SHP77 (cell line): ENCODE data around the gene SOS1.
A peak's percentile ranks its signal among the peaks of the same experiment; 100 is the strongest.
"Not testable (repeated sequence)": the region's sequence is repeated elsewhere in the genome, so short reads cannot be mapped to it uniquely, and the experiment has no call there.

Source experiments
- DNase-seq, 2 experiments: peaks; one replicate each; lab custom pipeline; 2025; lab: John Stamatoyannopoulos, UW

The SOS1 gene

GRCh38 chr2:39120771-39121522 is at the start of gene SOS1:
Gene SOS1, minus strand, starts transcription at chr2:39121051. Its CDS starts 629 bp downstream, at chr2:39120422.
- peak; percentile 85 to 92 for DNase-seq

GRCh38 chr2:39164089-39164488 is 43.2 kb upstream of the SOS1 start:
- no peak for DNase-seq

GRCh38 chr2:39160982-39161381 is 40.1 kb upstream of the SOS1 start:
- no peak for DNase-seq

GRCh38 chr2:39159283-39159682 is 38.4 kb upstream of the SOS1 start:
- DNase-seq = no peak

- DNase-seq = no peak
Observed at GRCh38 chr2:39158351-39158750, 37.5 kb upstream of the SOS1 start.

GRCh38 chr2:39156846-39157245 is 36.0 kb upstream of the SOS1 start:
- DNase-seq = no peak

GRCh38 chr2:39156107-39156506 is 35.3 kb upstream of the SOS1 start:
- DNase-seq = no peak

- not testable (repeated sequence) for DNase-seq
Observed at GRCh38 chr2:39155573-39155972, 34.7 kb upstream of the SOS1 start.

- DNase-seq = no peak
Observed at GRCh38 chr2:39154944-39155343, 34.1 kb upstream of the SOS1 start.

- no peak for DNase-seq
Observed at GRCh38 chr2:39153312-39153711, 32.5 kb upstream of the SOS1 start.

- DNase-seq = no peak
Observed at GRCh38 chr2:39152504-39152903, 31.7 kb upstream of the SOS1 start.

- DNase-seq = no peak
Observed at GRCh38 chr2:39150890-39151497, 30.1 kb upstream of the SOS1 start.

- DNase-seq = no peak
Observed at GRCh38 chr2:39150102-39150562, 29.3 kb upstream of the SOS1 start.

GRCh38 chr2:39146630-39147029 is 25.8 kb upstream of the SOS1 start:
- no peak for DNase-seq

- no peak for DNase-seq
Observed at GRCh38 chr2:39145906-39146421, 25.1 kb upstream of the SOS1 start.

GRCh38 chr2:39144416-39144815 is 23.6 kb upstream of the SOS1 start:
- no peak for DNase-seq

- DNase-seq = no peak
Observed at GRCh38 chr2:39142904-39143605, 22.2 kb upstream of the SOS1 start.

- no peak for DNase-seq
Observed at GRCh38 chr2:39141334-39142271, 20.8 kb upstream of the SOS1 start.

- DNase-seq = not testable (repeated sequence)
Observed at GRCh38 chr2:39140948-39141333, 20.1 kb upstream of the SOS1 start.

GRCh38 chr2:39140322-39140847 is 19.5 kb upstream of the SOS1 start:
- no peak for DNase-seq

- no peak for DNase-seq
Observed at GRCh38 chr2:39139511-39140237, 18.8 kb upstream of the SOS1 start.
